GM10266 (cell line): ENCODE measurements around the gene PDGFRB.

Experiments used
- DNase-seq: peaks from one replicate; pipeline ENCODE4 v3.0.0; 2012; ENCODE audit errors: extremely low spot score
- CTCF ChIP-seq: IDR thresholded peaks from 2 replicates; pipeline ENCODE4 v1.5.1; 2012; ENCODE audit warnings: mild to moderate bottlenecking, low read depth; ENCODE audit not compliant: control insufficient read depth, insufficient read depth; ENCODE audit errors: missing control alignments

The PDGFRB gene

GRCh38 chr5:150181766-150182545 lies 26.3 kb upstream of the PDGFRB start:
- DNase-seq, result no peak
- TF ChIP-seq CTCF, result no peak

GRCh38 chr5:150181027-150181426 lies 25.4 kb upstream of the PDGFRB start:
- no peak for TF ChIP-seq CTCF
- DNase-seq, result no peak

GRCh38 chr5:150180241-150181026 lies 24.8 kb upstream of the PDGFRB start:
- no peak for TF ChIP-seq CTCF
- no peak for DNase-seq

- TF ChIP-seq CTCF, result no peak
- no peak for DNase-seq
These were observed 23.5 kb upstream of the PDGFRB start for GRCh38 chr5:150179019-150179620.

GRCh38 chr5:150178262-150178661 lies 22.6 kb upstream of the PDGFRB start:
- no peak for DNase-seq
- no peak for TF ChIP-seq CTCF

GRCh38 chr5:150177721-150178120 lies 22.1 kb upstream of the PDGFRB start:
- DNase-seq, result no peak
- no peak for TF ChIP-seq CTCF
